Measurements from ENCODE around the gene LEFTY2. TPM values are rescaled to one million over a fixed set of nuclear protein-coding genes. Genes with fewer than 3 reads are reported as not detected.

The LEFTY2 gene
- total RNA-seq, 2 donors from 2014 or later, result 7.9 TPM; not detected in 1

- Histone ChIP-seq H3K4me1 (replicated peaks) (peaks cover under 1% of the 10 kb centered on the region), H3K27me3 (replicated peaks; ENCODE audit: insufficient read depth) (no peaks in the 10 kb centered on the region), H3K4me3 (no peak overlapping the region), H3K9me3 (no peaks in the 10 kb centered on the region), H3K27ac (no peak overlapping the region), H3K36me3 (no peaks in the 10 kb centered on the region)
- no peak for DNase-seq (ENCODE audit: low spot score)
- intact Hi-C loops (cut with DNase I), result loop anchor here (10.0 kb wide), 1 partner anchor 58 kb away; no protein-coding TSS in a partner anchor
- 59% methylated on average over 3 of the region's 3 CpGs for WGBS
- TF ChIP-seq POLR2AphosphoS5 (IDR thresholded peaks at IDR 0.05) (no peak), POLR2A (IDR thresholded peaks at IDR 0.05) (no peak), CTCF (IDR thresholded peaks at IDR 0.05) (no peak)
These were observed 23.9 kb downstream of the LEFTY2 start for GRCh38 chr1:225917101-225917500.

DNA sequence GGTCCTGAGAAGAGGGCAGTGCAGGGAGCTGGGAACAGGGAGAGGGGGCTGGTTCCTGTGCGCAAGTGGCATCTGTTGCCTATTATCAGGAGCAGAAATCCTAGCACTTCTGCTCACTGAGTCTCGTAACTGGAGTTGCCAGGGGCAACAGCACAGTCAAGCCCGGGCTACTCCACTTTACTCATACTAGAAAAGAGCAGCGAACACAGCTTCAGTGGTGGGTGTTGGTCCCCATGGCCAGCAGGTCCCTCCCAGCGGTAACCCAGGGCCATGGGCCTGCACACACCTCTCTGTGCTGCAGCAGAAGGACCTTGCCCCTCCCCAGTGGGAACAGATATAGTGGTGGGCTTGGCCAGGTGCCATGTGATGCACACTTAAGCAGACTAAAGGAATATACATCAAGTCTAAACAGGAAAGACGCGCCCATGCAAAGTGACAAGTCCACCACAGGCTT lies 25.5 kb downstream of the LEFTY2 start:
- no peaks in the 10 kb centered on the region for H3K4me1 ChIP-seq (replicated peaks)
- TF ChIP-seq CTCF (IDR thresholded peaks at IDR 0.05), result no peak
- no peak for TF ChIP-seq POLR2AphosphoS5 (IDR thresholded peaks at IDR 0.05)
- no peak for TF ChIP-seq POLR2A (IDR thresholded peaks at IDR 0.05)
- H3K27me3 ChIP-seq (replicated peaks; ENCODE audit: insufficient read depth), result no peaks in the 10 kb centered on the region
- intact Hi-C loops (cut with DNase I), result loop anchor here (10.0 kb wide), 1 partner anchor 59 kb away; no protein-coding TSS in a partner anchor
- no peaks in the 10 kb centered on the region for H3K9me3 ChIP-seq
- DNase-seq (ENCODE audit: low spot score), result no peak
- WGBS, result 75% methylated on average over 7 of the region's 7 CpGs
- H3K27ac ChIP-seq, result no peak overlapping the region
- H3K4me3 ChIP-seq, result no peak overlapping the region
- no peaks in the 10 kb centered on the region for H3K36me3 ChIP-seq

- WGBS, result 83% methylated on average over 6 of the region's 6 CpGs
- no peaks in the 10 kb centered on the region for H3K4me1 ChIP-seq (replicated peaks)
- DNase-seq (ENCODE audit: low spot score), result no peak
These were observed 26.1 kb downstream of the LEFTY2 start for GRCh38 chr1:225914947-225915346.

DNA sequence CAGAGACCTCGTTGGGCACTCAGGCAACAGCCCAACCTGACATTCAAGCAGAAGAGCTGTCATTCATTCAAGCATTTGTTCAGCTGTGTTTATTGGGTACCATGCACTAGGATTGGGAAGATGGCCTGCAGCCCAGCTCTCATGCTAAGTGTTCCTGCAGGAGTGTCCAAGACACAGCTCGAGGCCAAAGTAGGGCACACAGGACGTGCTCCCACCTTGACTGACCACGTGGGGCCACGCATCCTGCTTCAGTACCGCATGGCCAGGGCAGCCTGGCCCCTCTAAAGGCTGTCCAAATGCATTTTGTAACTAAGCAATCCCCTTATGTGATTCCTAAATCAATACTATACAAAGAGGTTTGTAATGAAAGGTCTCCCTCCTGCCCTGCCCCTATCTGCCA lies 26.6 kb downstream of the LEFTY2 start:
- Histone ChIP-seq H3K4me1 (replicated peaks) (no peaks in the 10 kb centered on the region), H3K9me3 (no peaks in the 10 kb centered on the region), H3K27me3 (replicated peaks; ENCODE audit: insufficient read depth) (no peaks in the 10 kb centered on the region), H3K27ac (no peak overlapping the region), H3K36me3 (no peaks in the 10 kb centered on the region), H3K4me3 (no peak overlapping the region)
- 79% methylated on average over 6 of the region's 6 CpGs for WGBS
- no peak for TF ChIP-seq CTCF (IDR thresholded peaks at IDR 0.05)
- TF ChIP-seq POLR2AphosphoS5 (IDR thresholded peaks at IDR 0.05), result no peak
- no peak for TF ChIP-seq POLR2A (IDR thresholded peaks at IDR 0.05)
- no peak for DNase-seq (ENCODE audit: low spot score)
- intact Hi-C loops (cut with DNase I), result loop anchor here (5.0 to 10.0 kb wide), 3 partner anchors 60 to 137 kb away; partner anchors contain the start of gene SRP9

More at GRCh38 chr1:225914947-225915346, 26.1 kb downstream of the LEFTY2 start:
- H3K4me3 ChIP-seq, result no peak overlapping the region
- intact Hi-C loops (cut with DNase I), result loop anchor here (5.0 to 10.0 kb wide), 3 partner anchors 60 to 138 kb away; partner anchors contain the start of gene SRP9
- H3K9me3 ChIP-seq, result no peaks in the 10 kb centered on the region
- TF ChIP-seq POLR2A (IDR thresholded peaks at IDR 0.05) (no peak), CTCF (IDR thresholded peaks at IDR 0.05) (no peak), POLR2AphosphoS5 (IDR thresholded peaks at IDR 0.05) (no peak)
- H3K36me3 ChIP-seq, result no peaks in the 10 kb centered on the region
- no peak overlapping the region for H3K27ac ChIP-seq
- H3K27me3 ChIP-seq (replicated peaks; ENCODE audit: insufficient read depth), result no peaks in the 10 kb centered on the region

Data from prostate gland (tissue), 2 donors.